HEK293 (cell line): ENCODE data around the gene PAQR5.

ENCODE experiments used
- CTCF ChIP-seq: fragments of 450-650 bp; formaldehyde crosslinking; IDR thresholded peaks from 2 replicates; pipeline ENCODE4 v1.5.1; 2016; ENCODE audit warnings: missing biosample characterization, missing genetic modification characterization
- MYNN ChIP-seq: fragments of 450-650 bp; formaldehyde crosslinking; IDR thresholded peaks from 2 replicates; pipeline ENCODE4 v1.5.1; 2016; ENCODE audit warnings: missing biosample characterization, missing genetic modification characterization, borderline replicate concordance
- PBX3 ChIP-seq: sonication (generic); formaldehyde crosslinking; IDR thresholded peaks from 2 replicates; pipeline ENCODE4 v1.8.1; 2022; ENCODE audit warnings: mild to moderate bottlenecking, moderate library complexity, missing genetic modification reagents
- PRDM10 ChIP-seq: fragments of 450-650 bp; formaldehyde crosslinking; IDR thresholded peaks from 2 replicates; pipeline ENCODE4 v1.5.1; 2016; ENCODE audit warnings: missing biosample characterization, missing genetic modification characterization
- RBAK ChIP-seq: fragments of 450-650 bp; formaldehyde crosslinking; IDR thresholded peaks from 2 replicates; pipeline ENCODE4 v1.5.1; 2016; ENCODE audit warnings: missing biosample characterization, missing genetic modification characterization
- ZNF133 ChIP-seq: fragments of 450-650 bp; formaldehyde crosslinking; IDR thresholded peaks from 2 replicates; pipeline ENCODE4 v1.5.1; 2016; ENCODE audit warnings: missing biosample characterization, missing genetic modification characterization
- ZNF174 ChIP-seq: fragments of 450-650 bp; formaldehyde crosslinking; IDR thresholded peaks from 2 replicates; pipeline ENCODE4 v1.5.0; 2017; ENCODE audit warnings: missing biosample characterization, mild to moderate bottlenecking, missing genetic modification characterization
- ZNF571 ChIP-seq: fragments of 450-650 bp; formaldehyde crosslinking; IDR thresholded peaks from 2 replicates; pipeline ENCODE4 v1.5.0; 2017; ENCODE audit warnings: missing biosample characterization, missing genetic modification characterization
- ZNF76 ChIP-seq: fragments of 450-650 bp; formaldehyde crosslinking; IDR thresholded peaks from 2 replicates; pipeline ENCODE4; 2016; ENCODE audit warnings: low read depth, missing biosample characterization, missing genetic modification characterization, borderline replicate concordance
- TF ChIP-seq, protein P1 (sequence below): fragments of 450-650 bp; formaldehyde crosslinking; conservative IDR thresholded peaks from 2 replicates; pipeline ENCODE4 v1.5.1; 2016; ENCODE audit warnings: low read depth, missing biosample characterization, missing genetic modification characterization
- TF ChIP-seq, protein P2 (sequence below): fragments of 450-650 bp; formaldehyde crosslinking; IDR thresholded peaks from 2 replicates; pipeline ENCODE4 v1.5.1; 2016; ENCODE audit warnings: missing biosample characterization, missing genetic modification characterization
- TF ChIP-seq, protein P3 (sequence below): fragments of 450-650 bp; formaldehyde crosslinking; IDR thresholded peaks from 2 replicates; pipeline ENCODE4 v1.5.1; 2016; ENCODE audit warnings: missing biosample characterization, missing genetic modification characterization
- TF ChIP-seq, protein P4 (sequence below): fragments of 450-650 bp; formaldehyde crosslinking; IDR thresholded peaks from 2 replicates; pipeline ENCODE4 v1.5.1; 2016; ENCODE audit warnings: missing biosample characterization, missing genetic modification characterization
- TF ChIP-seq, protein P5 (sequence below): fragments of 450-650 bp; formaldehyde crosslinking; conservative IDR thresholded peaks from 2 replicates; pipeline ENCODE4 v1.5.1; 2016; ENCODE audit warnings: low read depth, missing biosample characterization, missing genetic modification characterization

DNA sequence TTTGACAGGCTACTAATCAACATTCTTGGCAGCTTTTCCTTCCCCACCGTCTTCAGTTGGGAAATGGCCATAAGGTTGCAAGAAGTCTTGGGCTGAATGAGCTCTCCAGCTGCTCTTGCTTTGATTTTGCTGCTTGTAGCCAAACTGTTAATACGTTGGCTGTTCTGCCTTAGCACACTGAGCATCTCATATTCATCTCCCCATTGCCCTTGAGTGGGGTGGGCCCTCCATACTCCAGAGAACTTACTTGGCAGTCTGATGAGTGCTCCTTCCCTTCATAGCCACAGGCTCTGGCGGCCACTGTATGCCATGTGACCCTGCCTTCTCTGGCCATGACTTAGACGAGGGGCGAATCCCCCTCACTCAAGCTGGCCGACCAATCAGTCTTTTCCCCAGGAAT, 25.8 kb upstream of the PAQR5 start:
- TF ChIP-seq MYNN (tag by site-specific recombination) = no peak
- no peak for TF ChIP-seq PRDM10
- TF ChIP-seq, protein P1, sequence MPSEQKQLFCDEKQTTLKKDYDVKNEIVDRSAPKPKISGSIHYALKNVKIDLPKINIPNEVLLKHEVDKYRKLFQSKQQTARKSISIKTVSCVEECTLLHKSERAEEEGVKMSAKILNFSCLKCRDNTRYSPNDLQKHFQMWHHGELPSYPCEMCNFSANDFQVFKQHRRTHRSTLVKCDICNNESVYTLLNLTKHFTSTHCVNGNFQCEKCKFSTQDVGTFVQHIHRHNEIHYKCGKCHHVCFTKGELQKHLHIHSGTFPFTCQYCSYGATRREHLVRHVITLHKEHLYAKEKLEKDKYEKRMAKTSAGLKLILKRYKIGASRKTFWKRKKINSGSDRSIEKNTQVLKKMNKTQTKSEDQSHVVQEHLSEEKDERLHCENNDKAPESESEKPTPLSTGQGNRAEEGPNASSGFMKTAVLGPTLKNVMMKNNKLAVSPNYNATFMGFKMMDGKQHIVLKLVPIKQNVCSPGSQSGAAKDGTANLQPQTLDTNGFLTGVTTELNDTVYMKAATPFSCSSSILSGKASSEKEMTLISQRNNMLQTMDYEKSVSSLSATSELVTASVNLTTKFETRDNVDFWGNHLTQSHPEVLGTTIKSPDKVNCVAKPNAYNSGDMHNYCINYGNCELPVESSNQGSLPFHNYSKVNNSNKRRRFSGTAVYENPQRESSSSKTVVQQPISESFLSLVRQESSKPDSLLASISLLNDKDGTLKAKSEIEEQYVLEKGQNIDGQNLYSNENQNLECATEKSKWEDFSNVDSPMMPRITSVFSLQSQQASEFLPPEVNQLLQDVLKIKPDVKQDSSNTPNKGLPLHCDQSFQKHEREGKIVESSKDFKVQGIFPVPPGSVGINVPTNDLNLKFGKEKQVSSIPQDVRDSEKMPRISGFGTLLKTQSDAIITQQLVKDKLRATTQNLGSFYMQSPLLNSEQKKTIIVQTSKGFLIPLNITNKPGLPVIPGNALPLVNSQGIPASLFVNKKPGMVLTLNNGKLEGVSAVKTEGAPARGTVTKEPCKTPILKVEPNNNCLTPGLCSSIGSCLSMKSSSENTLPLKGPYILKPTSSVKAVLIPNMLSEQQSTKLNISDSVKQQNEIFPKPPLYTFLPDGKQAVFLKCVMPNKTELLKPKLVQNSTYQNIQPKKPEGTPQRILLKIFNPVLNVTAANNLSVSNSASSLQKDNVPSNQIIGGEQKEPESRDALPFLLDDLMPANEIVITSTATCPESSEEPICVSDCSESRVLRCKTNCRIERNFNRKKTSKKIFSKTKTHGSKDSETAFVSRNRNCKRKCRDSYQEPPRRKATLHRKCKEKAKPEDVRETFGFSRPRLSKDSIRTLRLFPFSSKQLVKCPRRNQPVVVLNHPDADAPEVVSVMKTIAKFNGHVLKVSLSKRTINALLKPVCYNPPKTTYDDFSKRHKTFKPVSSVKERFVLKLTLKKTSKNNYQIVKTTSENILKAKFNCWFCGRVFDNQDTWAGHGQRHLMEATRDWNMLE = no peak
- TF ChIP-seq CTCF (tag by site-specific recombination) = no peak
- TF ChIP-seq, protein P2, sequence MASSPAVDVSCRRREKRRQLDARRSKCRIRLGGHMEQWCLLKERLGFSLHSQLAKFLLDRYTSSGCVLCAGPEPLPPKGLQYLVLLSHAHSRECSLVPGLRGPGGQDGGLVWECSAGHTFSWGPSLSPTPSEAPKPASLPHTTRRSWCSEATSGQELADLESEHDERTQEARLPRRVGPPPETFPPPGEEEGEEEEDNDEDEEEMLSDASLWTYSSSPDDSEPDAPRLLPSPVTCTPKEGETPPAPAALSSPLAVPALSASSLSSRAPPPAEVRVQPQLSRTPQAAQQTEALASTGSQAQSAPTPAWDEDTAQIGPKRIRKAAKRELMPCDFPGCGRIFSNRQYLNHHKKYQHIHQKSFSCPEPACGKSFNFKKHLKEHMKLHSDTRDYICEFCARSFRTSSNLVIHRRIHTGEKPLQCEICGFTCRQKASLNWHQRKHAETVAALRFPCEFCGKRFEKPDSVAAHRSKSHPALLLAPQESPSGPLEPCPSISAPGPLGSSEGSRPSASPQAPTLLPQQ (tag by site-specific recombination) = 0 out of 2 replicates have a peak, but pooled peaks have one; percentile 24
- no peak for TF ChIP-seq PBX3 (CRISPR knock-in tag)
- TF ChIP-seq, protein P3, sequence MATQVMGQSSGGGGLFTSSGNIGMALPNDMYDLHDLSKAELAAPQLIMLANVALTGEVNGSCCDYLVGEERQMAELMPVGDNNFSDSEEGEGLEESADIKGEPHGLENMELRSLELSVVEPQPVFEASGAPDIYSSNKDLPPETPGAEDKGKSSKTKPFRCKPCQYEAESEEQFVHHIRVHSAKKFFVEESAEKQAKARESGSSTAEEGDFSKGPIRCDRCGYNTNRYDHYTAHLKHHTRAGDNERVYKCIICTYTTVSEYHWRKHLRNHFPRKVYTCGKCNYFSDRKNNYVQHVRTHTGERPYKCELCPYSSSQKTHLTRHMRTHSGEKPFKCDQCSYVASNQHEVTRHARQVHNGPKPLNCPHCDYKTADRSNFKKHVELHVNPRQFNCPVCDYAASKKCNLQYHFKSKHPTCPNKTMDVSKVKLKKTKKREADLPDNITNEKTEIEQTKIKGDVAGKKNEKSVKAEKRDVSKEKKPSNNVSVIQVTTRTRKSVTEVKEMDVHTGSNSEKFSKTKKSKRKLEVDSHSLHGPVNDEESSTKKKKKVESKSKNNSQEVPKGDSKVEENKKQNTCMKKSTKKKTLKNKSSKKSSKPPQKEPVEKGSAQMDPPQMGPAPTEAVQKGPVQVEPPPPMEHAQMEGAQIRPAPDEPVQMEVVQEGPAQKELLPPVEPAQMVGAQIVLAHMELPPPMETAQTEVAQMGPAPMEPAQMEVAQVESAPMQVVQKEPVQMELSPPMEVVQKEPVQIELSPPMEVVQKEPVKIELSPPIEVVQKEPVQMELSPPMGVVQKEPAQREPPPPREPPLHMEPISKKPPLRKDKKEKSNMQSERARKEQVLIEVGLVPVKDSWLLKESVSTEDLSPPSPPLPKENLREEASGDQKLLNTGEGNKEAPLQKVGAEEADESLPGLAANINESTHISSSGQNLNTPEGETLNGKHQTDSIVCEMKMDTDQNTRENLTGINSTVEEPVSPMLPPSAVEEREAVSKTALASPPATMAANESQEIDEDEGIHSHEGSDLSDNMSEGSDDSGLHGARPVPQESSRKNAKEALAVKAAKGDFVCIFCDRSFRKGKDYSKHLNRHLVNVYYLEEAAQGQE = no peak
- no peak for TF ChIP-seq ZNF76 (tag by site-specific recombination)
- TF ChIP-seq, protein P4, sequence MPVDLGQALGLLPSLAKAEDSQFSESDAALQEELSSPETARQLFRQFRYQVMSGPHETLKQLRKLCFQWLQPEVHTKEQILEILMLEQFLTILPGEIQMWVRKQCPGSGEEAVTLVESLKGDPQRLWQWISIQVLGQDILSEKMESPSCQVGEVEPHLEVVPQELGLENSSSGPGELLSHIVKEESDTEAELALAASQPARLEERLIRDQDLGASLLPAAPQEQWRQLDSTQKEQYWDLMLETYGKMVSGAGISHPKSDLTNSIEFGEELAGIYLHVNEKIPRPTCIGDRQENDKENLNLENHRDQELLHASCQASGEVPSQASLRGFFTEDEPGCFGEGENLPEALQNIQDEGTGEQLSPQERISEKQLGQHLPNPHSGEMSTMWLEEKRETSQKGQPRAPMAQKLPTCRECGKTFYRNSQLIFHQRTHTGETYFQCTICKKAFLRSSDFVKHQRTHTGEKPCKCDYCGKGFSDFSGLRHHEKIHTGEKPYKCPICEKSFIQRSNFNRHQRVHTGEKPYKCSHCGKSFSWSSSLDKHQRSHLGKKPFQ (tag by site-specific recombination) = no peak
- no peak for TF ChIP-seq RBAK (tag by site-specific recombination)
- TF ChIP-seq ZNF133 = no peak
- TF ChIP-seq ZNF174 (tag by site-specific recombination) = no peak
- TF ChIP-seq ZNF571 = no peak
- TF ChIP-seq, protein P5, sequence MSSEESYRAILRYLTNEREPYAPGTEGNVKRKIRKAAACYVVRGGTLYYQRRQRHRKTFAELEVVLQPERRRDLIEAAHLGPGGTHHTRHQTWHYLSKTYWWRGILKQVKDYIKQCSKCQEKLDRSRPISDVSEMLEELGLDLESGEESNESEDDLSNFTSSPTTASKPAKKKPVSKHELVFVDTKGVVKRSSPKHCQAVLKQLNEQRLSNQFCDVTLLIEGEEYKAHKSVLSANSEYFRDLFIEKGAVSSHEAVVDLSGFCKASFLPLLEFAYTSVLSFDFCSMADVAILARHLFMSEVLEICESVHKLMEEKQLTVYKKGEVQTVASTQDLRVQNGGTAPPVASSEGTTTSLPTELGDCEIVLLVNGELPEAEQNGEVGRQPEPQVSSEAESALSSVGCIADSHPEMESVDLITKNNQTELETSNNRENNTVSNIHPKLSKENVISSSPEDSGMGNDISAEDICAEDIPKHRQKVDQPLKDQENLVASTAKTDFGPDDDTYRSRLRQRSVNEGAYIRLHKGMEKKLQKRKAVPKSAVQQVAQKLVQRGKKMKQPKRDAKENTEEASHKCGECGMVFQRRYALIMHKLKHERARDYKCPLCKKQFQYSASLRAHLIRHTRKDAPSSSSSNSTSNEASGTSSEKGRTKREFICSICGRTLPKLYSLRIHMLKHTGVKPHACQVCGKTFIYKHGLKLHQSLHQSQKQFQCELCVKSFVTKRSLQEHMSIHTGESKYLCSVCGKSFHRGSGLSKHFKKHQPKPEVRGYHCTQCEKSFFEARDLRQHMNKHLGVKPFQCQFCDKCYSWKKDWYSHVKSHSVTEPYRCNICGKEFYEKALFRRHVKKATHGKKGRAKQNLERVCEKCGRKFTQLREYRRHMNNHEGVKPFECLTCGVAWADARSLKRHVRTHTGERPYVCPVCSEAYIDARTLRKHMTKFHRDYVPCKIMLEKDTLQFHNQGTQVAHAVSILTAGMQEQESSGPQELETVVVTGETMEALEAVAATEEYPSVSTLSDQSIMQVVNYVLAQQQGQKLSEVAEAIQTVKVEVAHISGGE (tag by site-specific recombination) = no peak
